ENCODE results near the gene AMIGO1.

The AMIGO1 gene

GRCh38 chr1:109527098-109527811, 17.7 kb upstream of the AMIGO1 start:
- Histone ChIP-seq H3K4me1 (ENCODE audit: insufficient read depth, low read length) (no peaks in the 10 kb centered on the region), H3K36me3 (ENCODE audit: insufficient read depth, low read length) (no peaks in the 10 kb centered on the region), H3K9me3 (ENCODE audit: control insufficient read depth, insufficient read depth, low read length) (0 out of 2 replicates have a peak, but pooled peaks cover 4% of the 10 kb centered on the region), H3K9ac (ENCODE audit: low read depth, low read length) (no peak overlapping the region)

DNA sequence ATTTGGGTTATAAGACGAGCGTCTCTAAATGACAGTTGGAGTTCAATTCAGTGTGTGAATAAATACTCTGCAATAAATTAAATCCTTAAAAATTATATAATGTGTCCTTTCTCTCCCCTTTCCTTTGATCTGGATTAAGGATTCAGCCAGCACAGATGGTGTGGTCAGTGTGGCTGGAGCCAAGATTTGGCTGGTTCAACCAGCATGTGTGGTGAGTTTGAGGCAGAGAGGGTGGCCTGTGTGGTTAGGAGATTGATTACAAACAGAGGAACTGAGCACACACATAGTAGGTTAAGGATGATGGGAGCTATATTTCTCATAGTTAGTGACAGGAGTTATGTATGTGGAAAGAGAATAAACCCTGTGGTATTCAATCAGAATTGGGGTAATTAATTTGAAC, 14.2 kb upstream of the AMIGO1 start:
- no peak overlapping the region for H3K9ac ChIP-seq (ENCODE audit: low read depth, low read length)
- H3K9me3 ChIP-seq (ENCODE audit: control insufficient read depth, insufficient read depth, low read length) = 0 out of 2 replicates have a peak, but pooled peaks cover 4% of the 10 kb centered on the region
- H3K36me3 ChIP-seq (ENCODE audit: insufficient read depth, low read length) = no peaks in the 10 kb centered on the region
- no peaks in the 10 kb centered on the region; the same call in 1 of the 2 replicates for H3K4me1 ChIP-seq (ENCODE audit: insufficient read depth, low read length)

DNA sequence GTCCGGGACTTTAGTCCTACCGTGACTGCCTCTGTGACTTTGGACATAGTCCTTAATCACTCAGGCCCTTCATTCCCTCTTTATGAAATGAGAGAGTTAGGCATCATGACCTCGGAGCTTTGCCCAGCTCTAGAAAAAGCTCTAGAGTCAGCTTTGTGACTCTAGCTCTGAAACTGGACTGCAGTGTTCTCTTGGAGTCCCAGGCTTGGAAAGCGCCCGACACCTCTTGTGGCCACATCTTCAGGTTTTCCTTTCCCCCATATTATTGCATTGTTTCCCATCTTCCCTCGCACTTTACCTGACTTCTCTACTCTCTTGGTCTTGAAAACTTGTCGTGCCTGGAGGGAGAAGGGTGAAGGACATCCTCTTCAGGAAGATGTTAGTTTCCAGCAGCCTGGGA, 12.5 kb upstream of the AMIGO1 start:
- 0 out of 2 replicates have a peak, but pooled peaks cover 4% of the 10 kb centered on the region for H3K9me3 ChIP-seq (ENCODE audit: control insufficient read depth, insufficient read depth, low read length)
- no peaks in the 10 kb centered on the region for H3K36me3 ChIP-seq (ENCODE audit: insufficient read depth, low read length)
- no peaks in the 10 kb centered on the region; the same call in 1 of the 2 replicates for H3K4me1 ChIP-seq (ENCODE audit: insufficient read depth, low read length)
- H3K9ac ChIP-seq (ENCODE audit: low read depth, low read length) = no peak overlapping the region

DNA sequence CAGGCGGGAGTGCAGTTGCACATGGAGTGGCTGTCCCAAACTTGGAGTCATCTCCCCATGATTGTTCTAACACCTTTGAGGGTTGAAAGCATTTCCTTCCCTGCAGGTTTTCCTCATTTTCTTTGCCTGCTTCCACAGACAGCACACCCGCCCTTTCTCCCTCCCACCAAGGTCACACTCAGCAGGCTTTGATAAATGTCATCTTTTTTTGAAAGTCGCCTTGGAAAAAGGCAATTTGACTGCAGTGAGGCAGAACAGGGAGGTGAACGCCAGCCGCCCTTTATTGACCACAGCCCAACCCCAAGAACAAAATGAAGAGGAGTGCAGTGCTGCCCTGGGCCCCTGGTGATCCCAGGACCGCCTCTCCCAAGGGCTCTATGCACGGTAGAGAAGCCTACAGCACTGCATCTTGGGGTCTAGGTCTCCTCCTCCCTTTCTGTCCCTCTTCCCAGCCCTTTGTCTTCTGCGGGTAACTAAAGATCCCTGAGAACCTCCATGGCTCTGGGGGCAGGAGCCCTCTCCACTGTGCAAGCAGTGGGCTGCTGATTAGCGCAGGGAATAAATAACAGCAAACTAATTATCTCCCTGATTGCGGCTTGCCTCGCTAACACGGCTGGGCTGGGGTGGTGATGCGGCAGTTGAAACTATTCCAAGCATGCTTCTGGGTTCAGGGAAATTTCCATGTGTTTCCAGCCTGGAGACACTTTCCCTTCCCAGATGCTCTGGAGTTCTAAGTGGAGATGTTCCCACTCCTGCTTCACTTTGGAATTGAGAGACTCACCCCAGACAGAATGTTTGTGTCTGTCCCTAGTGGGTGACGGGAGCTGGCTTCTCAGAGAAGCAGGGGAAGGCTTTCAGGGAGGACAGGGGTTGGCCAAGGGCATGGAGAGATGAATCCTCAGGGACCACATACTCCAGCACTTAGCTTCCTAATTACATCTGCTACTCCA, 11.8 kb upstream of the AMIGO1 start:
- Histone ChIP-seq H3K4me1 (ENCODE audit: insufficient read depth, low read length) (no peaks in the 10 kb centered on the region; the same call in 1 of the 2 replicates), H3K36me3 (ENCODE audit: insufficient read depth, low read length) (no peaks in the 10 kb centered on the region), H3K9ac (ENCODE audit: low read depth, low read length) (no peak overlapping the region), H3K9me3 (ENCODE audit: control insufficient read depth, insufficient read depth, low read length) (0 out of 2 replicates have a peak, but pooled peaks cover 4% of the 10 kb centered on the region)

- no peaks in the 10 kb centered on the region for H3K9me3 ChIP-seq (ENCODE audit: control insufficient read depth, insufficient read depth, low read length)
- no peak overlapping the region for H3K9ac ChIP-seq (ENCODE audit: low read depth, low read length)
- H3K36me3 ChIP-seq (ENCODE audit: insufficient read depth, low read length) = no peaks in the 10 kb centered on the region
- H3K4me1 ChIP-seq (ENCODE audit: insufficient read depth, low read length) = no peaks in the 10 kb centered on the region; the same call in 1 of the 2 replicates
Observed at GRCh38 chr1:109517337-109517736, 7.8 kb upstream of the AMIGO1 start.

DNA sequence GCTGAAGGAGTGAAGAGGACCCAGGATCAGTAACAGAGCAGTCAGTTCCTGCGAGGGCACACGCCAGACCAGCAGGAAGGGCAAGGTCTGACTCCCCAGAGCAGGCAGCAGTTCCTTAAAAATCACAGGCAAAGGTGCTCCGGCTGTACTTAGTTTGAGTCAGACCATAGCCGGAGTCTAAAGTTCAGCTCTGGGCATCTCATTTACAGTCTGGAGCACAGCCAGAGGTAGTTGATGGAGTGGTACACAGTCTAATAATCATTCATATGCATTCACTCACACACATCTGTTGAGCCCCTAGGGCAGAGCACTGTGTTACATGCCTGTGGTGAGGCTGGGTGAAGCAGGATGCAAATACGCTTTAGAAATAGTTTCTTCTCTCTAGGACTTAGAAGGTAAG, 7.3 kb upstream of the AMIGO1 start:
- H3K9me3 ChIP-seq (ENCODE audit: control insufficient read depth, insufficient read depth, low read length) = no peaks in the 10 kb centered on the region
- no peak overlapping the region for H3K9ac ChIP-seq (ENCODE audit: low read depth, low read length)
- H3K36me3 ChIP-seq (ENCODE audit: insufficient read depth, low read length) = no peaks in the 10 kb centered on the region
- H3K4me1 ChIP-seq (ENCODE audit: insufficient read depth, low read length) = no peaks in the 10 kb centered on the region; the same call in 1 of the 2 replicates

- H3K9ac ChIP-seq (ENCODE audit: low read depth, low read length) = no peak overlapping the region
- no peaks in the 10 kb centered on the region for H3K36me3 ChIP-seq (ENCODE audit: insufficient read depth, low read length)
- no peaks in the 10 kb centered on the region for H3K4me1 ChIP-seq (ENCODE audit: insufficient read depth, low read length)
- no peaks in the 10 kb centered on the region for H3K9me3 ChIP-seq (ENCODE audit: control insufficient read depth, insufficient read depth, low read length)
Observed at GRCh38 chr1:109514846-109515245, 5.3 kb upstream of the AMIGO1 start.

DNA sequence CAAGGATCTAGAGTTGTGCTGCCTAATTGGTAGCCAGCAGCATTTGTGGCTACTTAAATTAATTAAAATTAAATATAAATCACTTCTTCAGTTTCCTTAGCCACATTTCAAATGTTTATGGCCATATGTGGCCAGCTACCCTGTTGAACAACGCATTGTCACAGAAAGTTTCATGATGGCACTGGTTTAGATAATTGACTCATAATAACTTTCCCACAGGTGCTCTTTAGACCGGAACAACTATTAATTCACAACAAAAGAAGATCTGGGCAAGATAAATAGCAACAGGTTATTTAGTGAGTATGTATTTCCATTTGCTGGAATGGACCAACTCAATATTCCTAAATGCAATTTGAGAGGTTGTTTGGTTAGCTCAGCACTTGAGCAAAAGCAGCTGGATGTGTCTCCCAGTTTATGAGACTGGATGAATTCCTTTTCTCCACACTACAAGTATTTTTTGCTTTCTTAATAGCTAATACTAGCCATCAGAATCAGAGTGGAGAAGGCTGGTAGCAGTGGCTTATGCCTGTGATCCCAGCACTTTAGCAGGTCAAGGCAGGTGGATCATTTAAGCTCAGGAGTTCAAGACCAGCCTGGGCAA, 3.7 kb upstream of the AMIGO1 start:
- Histone ChIP-seq H3K4me1 (ENCODE audit: insufficient read depth, low read length) (no peaks in the 10 kb centered on the region), H3K36me3 (ENCODE audit: insufficient read depth, low read length) (no peaks in the 10 kb centered on the region), H3K9me3 (ENCODE audit: control insufficient read depth, insufficient read depth, low read length) (no peaks in the 10 kb centered on the region), H3K9ac (ENCODE audit: low read depth, low read length) (no peak overlapping the region)

- H3K9me3 ChIP-seq (ENCODE audit: control insufficient read depth, insufficient read depth, low read length) = no peaks in the 10 kb centered on the region
- no peaks in the 10 kb centered on the region for H3K36me3 ChIP-seq (ENCODE audit: insufficient read depth, low read length)
- H3K4me1 ChIP-seq (ENCODE audit: insufficient read depth, low read length) = no peaks in the 10 kb centered on the region
- peak overlapping the region; percentile 89; the same call in 1 of the 2 replicates for H3K9ac ChIP-seq (ENCODE audit: low read depth, low read length)
Observed at GRCh38 chr1:109508873-109509175, 703 bp downstream of the AMIGO1 start.

GRCh38 chr1:109508001-109508872, 1.3 kb downstream of the AMIGO1 start:
- no peaks in the 10 kb centered on the region for H3K9me3 ChIP-seq (ENCODE audit: control insufficient read depth, insufficient read depth, low read length)

GRCh38 chr1:109504974-109505373, 4.6 kb downstream of the AMIGO1 start:
- Histone ChIP-seq H3K36me3 (ENCODE audit: insufficient read depth, low read length) (no peaks in the 10 kb centered on the region), H3K4me1 (ENCODE audit: insufficient read depth, low read length) (no peaks in the 10 kb centered on the region), H3K9me3 (ENCODE audit: control insufficient read depth, insufficient read depth, low read length) (no peaks in the 10 kb centered on the region), H3K9ac (ENCODE audit: low read depth, low read length) (no peak overlapping the region)

More at GRCh38 chr1:109508001-109508872, 1.3 kb downstream of the AMIGO1 start:
- no peaks in the 10 kb centered on the region for H3K36me3 ChIP-seq (ENCODE audit: insufficient read depth, low read length)
- H3K4me1 ChIP-seq (ENCODE audit: insufficient read depth, low read length) = no peaks in the 10 kb centered on the region
- no peak overlapping the region for H3K9ac ChIP-seq (ENCODE audit: low read depth, low read length)

DNA sequence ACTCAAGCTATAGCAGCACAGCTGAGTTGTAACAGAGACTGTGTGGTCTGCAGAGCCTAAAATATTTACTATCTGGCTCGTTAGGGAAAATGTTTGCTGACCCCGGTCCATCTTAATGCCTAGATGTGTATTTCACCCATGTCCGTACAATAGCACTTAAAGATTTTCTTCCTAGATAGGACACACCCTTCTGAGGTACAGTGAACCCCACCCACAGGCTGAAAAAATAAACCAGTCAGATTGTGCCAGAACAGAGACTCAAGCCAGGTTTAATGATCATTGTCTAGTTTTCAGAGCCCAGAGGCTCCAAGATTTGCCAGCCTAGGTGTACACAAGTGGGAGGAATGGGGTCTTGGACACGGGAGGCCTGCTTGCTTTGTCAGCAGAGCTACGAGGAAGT, 5.6 kb downstream of the AMIGO1 start:
- no peak overlapping the region for H3K9ac ChIP-seq (ENCODE audit: low read depth, low read length)
- no peaks in the 10 kb centered on the region for H3K9me3 ChIP-seq (ENCODE audit: control insufficient read depth, insufficient read depth, low read length)
- H3K4me1 ChIP-seq (ENCODE audit: insufficient read depth, low read length) = peaks cover 2% of the 10 kb centered on the region; the same call in 1 of the 2 replicates
- no peaks in the 10 kb centered on the region for H3K36me3 ChIP-seq (ENCODE audit: insufficient read depth, low read length)

- Histone ChIP-seq H3K9ac (ENCODE audit: low read depth, low read length) (no peak overlapping the region), H3K36me3 (ENCODE audit: insufficient read depth, low read length) (no peaks in the 10 kb centered on the region), H3K4me1 (ENCODE audit: insufficient read depth, low read length) (peaks cover 14% of the 10 kb centered on the region), H3K9me3 (ENCODE audit: control insufficient read depth, insufficient read depth, low read length) (no peaks in the 10 kb centered on the region)
Observed at GRCh38 chr1:109502364-109502851, 7.1 kb downstream of the AMIGO1 start.
